ENCODE results near the gene DMD. TPM values are rescaled to one million over a fixed set of nuclear protein-coding genes. Genes with fewer than 3 reads are reported as not detected.

Gene DMD
- total RNA-seq, 2 experiments from 2014 or later = 0.20 to 0.47 TPM

GRCh38 chrX:31429915-31430314 is 1781.4 kb downstream of the DMD start:
- CTCF ChIA-PET = interaction anchor here (0.7 kb wide), 1 partner anchor 117 kb away, joined by 4 read pairs; no protein-coding TSS in a partner anchor

DNA sequence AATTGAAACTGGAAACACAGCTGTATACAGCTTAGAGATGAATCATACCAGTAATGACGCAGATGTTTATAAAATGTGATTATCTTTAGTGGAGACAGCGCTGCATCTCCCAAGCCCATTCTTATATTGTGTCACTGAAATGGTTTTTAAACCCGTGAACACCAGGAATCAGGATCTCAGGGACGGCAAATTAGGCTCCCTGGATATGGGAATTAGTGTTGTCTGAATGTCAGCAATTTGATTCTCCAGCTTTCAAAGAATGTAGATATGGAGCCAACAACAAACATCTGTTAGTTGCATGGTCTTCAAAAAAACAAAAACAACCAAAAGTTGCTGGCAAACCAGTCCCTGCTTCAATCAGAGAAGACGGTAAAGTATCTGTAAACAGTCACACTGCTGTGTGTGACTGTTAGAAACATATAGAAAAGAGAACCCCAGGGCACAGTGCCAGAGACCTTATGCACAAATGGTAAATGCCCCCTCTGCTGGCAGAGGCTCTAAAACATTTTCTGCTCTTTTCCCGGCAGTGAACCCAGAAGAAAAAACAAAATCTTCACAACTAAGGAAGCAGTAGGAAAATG is 1787.7 kb downstream of the DMD start:
- TF ChIP-seq, protein P1, sequence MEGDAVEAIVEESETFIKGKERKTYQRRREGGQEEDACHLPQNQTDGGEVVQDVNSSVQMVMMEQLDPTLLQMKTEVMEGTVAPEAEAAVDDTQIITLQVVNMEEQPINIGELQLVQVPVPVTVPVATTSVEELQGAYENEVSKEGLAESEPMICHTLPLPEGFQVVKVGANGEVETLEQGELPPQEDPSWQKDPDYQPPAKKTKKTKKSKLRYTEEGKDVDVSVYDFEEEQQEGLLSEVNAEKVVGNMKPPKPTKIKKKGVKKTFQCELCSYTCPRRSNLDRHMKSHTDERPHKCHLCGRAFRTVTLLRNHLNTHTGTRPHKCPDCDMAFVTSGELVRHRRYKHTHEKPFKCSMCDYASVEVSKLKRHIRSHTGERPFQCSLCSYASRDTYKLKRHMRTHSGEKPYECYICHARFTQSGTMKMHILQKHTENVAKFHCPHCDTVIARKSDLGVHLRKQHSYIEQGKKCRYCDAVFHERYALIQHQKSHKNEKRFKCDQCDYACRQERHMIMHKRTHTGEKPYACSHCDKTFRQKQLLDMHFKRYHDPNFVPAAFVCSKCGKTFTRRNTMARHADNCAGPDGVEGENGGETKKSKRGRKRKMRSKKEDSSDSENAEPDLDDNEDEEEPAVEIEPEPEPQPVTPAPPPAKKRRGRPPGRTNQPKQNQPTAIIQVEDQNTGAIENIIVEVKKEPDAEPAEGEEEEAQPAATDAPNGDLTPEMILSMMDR (IDR thresholded peaks at IDR 0.05) = no peak
- no peaks in the 10 kb centered on the region for H3K36me3 Mint-ChIP-seq (ENCODE audit: low read depth)
- H3K4me3 ChIP-seq (ENCODE audit: low read length) = no peak overlapping the region
- ChIA-PET POLR2A (no interaction called here), CTCF (no interaction called here)
- H3K27me3 ChIP-seq (ENCODE audit: control insufficient read depth in 1 of 2, insufficient read depth in 2 of 2, low read length in 2 of 2) = no peaks in the 10 kb centered on the region
- no peaks in the 10 kb centered on the region for H3K9me3 Mint-ChIP-seq
- no peaks in the 10 kb centered on the region for H3K4me1 Mint-ChIP-seq (ENCODE audit: low read depth)
- no peaks in the 10 kb centered on the region for H3K4me1 ChIP-seq (ENCODE audit: insufficient read depth, low read length)
- no peaks in the 10 kb centered on the region for H3K9me3 ChIP-seq (ENCODE audit: control insufficient read depth in 1 of 2, insufficient read depth in 1 of 2, low read length in 2 of 2)
- DNase-seq (peak in 3 of 14 experiments; percentile 1 to 6 (median 5)), ATAC-seq (ENCODE audit: poor library complexity) (no peak)
- H3K27ac ChIP-seq (ENCODE audit: low read depth in 1 of 2, low read length in 2 of 2) = no peak overlapping the region
- intact Hi-C loops (cut with DNase I, micrococcal nuclease) = loop anchor here (10.0 kb wide), 1 partner anchor 689 kb away; no protein-coding TSS in a partner anchor
- no peak overlapping the region for H3K4me3 Mint-ChIP-seq
- H3K36me3 ChIP-seq (ENCODE audit: insufficient read depth, low read length) = no peaks in the 10 kb centered on the region
- H3K27me3 Mint-ChIP-seq = no peaks in the 10 kb centered on the region
- no peak overlapping the region for H3K27ac Mint-ChIP-seq

More at GRCh38 chrX:31429915-31430314, 1781.4 kb downstream of the DMD start:
- no peaks in the 10 kb centered on the region for H3K36me3 Mint-ChIP-seq (ENCODE audit: low read depth)
- Histone ChIP-seq H3K27me3 (ENCODE audit: control insufficient read depth in 1 of 2, insufficient read depth in 2 of 2, low read length in 2 of 2) (no peaks in the 10 kb centered on the region), H3K4me1 (ENCODE audit: insufficient read depth, low read length) (no peaks in the 10 kb centered on the region), H3K9me3 (ENCODE audit: control insufficient read depth in 1 of 2, insufficient read depth in 1 of 2, low read length in 2 of 2) (no peaks in the 10 kb centered on the region), H3K27ac (ENCODE audit: low read depth in 1 of 2, low read length in 2 of 2) (no peak overlapping the region), H3K36me3 (ENCODE audit: insufficient read depth, low read length) (no peaks in the 10 kb centered on the region), H3K4me3 (ENCODE audit: low read length) (no peak overlapping the region)
- TF ChIP-seq, protein P1 (IDR thresholded peaks at IDR 0.05) = no peak
- no peak overlapping the region for H3K27ac Mint-ChIP-seq
- H3K9me3 Mint-ChIP-seq = no peaks in the 10 kb centered on the region
- POLR2A ChIA-PET = no interaction called here
- H3K4me1 Mint-ChIP-seq (ENCODE audit: low read depth) = no peaks in the 10 kb centered on the region
- H3K27me3 Mint-ChIP-seq = no peaks in the 10 kb centered on the region
- intact Hi-C loops (cut with DNase I, micrococcal nuclease) = loop anchor here (10.0 kb wide), 1 partner anchor 695 kb away; no protein-coding TSS in a partner anchor
- no peak for DNase-seq
- no peak for ATAC-seq (ENCODE audit: poor library complexity)
- H3K4me3 Mint-ChIP-seq = no peak overlapping the region

- H3K27ac Mint-ChIP-seq = no peak overlapping the region
- Histone ChIP-seq H3K36me3 (ENCODE audit: insufficient read depth, low read length) (no peaks in the 10 kb centered on the region), H3K27ac (ENCODE audit: low read depth in 1 of 2, low read length in 2 of 2) (no peak overlapping the region), H3K4me1 (ENCODE audit: insufficient read depth, low read length) (no peaks in the 10 kb centered on the region), H3K9me3 (ENCODE audit: control insufficient read depth in 1 of 2, insufficient read depth in 1 of 2, low read length in 2 of 2) (no peaks in the 10 kb centered on the region), H3K4me3 (ENCODE audit: low read length) (no peak overlapping the region), H3K27me3 (ENCODE audit: control insufficient read depth in 1 of 2, insufficient read depth in 2 of 2, low read length in 2 of 2) (no peaks in the 10 kb centered on the region)
- TF ChIP-seq, protein P1 (IDR thresholded peaks at IDR 0.05) = no peak
- no peaks in the 10 kb centered on the region for H3K36me3 Mint-ChIP-seq (ENCODE audit: low read depth)
- no peaks in the 10 kb centered on the region for H3K4me1 Mint-ChIP-seq (ENCODE audit: low read depth)
- H3K27me3 Mint-ChIP-seq = no peaks in the 10 kb centered on the region
- no peak for ATAC-seq (ENCODE audit: poor library complexity)
- H3K4me3 Mint-ChIP-seq = no peak overlapping the region
- no peaks in the 10 kb centered on the region for H3K9me3 Mint-ChIP-seq
- no peak for DNase-seq
- intact Hi-C loops (cut with DNase I, micrococcal nuclease) = loop anchor here (10.0 kb wide), 1 partner anchor 687 kb away; no protein-coding TSS in a partner anchor
- ChIA-PET CTCF (no interaction called here), POLR2A (no interaction called here)
These were observed 1789.9 kb downstream of the DMD start for GRCh38 chrX:31421441-31421840.

All from CD4-positive, alpha-beta T cell (primary cell).